Bronchial epithelial cell (primary cell): ENCODE data around the gene DISC1. TPM values are rescaled to one million over a fixed set of nuclear protein-coding genes. Genes with fewer than 3 reads are reported as not detected.
A peak's percentile ranks its signal among the peaks of the same experiment; 100 is the strongest.

Experiments used
- DNase-seq: peaks from one replicate; pipeline ENCODE4 v3.0.0-alpha.2; 2010; ENCODE audit warnings: low read depth
- FAIRE-seq: peaks from 2 replicates; lab custom pipeline; 2011; peaks lifted over from hg19 to GRCh38; lab: Jason Lieb, UNC
- H3K27me3 ChIP-seq: 2 replicates; pipeline ENCODE4 v1.5.1; 2011; ENCODE audit warnings: low read length; ENCODE audit not compliant: control insufficient read depth, insufficient read depth
- H3K36me3 ChIP-seq: 2 replicates; pipeline ENCODE4 v1.5.1; 2011; ENCODE audit warnings: low read length; ENCODE audit not compliant: control insufficient read depth, insufficient read depth
- H3K4me3 ChIP-seq: 2 replicates; pipeline ENCODE4 v1.5.1; 2011; ENCODE audit warnings: mild to moderate bottlenecking, low read depth, low read length, control low read depth
- CTCF ChIP-seq: IDR thresholded peaks from 2 replicates; pipeline ENCODE4 v1.5.1; 2011; ENCODE audit warnings: mild to moderate bottlenecking, moderate library complexity, low read length, control low read depth, inconsistent platforms; ENCODE audit not compliant: insufficient read depth, severe bottlenecking
- total RNA-seq: library from RNA; depleted of rRNA; stranded (reverse); fragments of >200 nt; gene quantifications from 2 replicates; pipeline ENCODE4 v1.2.1, GENCODE V29; 2014

The DISC1 gene
- total RNA-seq, 1 donor from 2014 or later = 0.79 TPM

- no peaks in the 10 kb centered on the region for H3K36me3 ChIP-seq
- no peaks in the 10 kb centered on the region for H3K27me3 ChIP-seq
- H3K4me3 ChIP-seq = no peak overlapping the region
- DNase-seq = no peak
- no peak for TF ChIP-seq CTCF
- FAIRE-seq = no peak
Measured at GRCh38 chr1:231814021-231814420, 187.4 kb downstream of the DISC1 start.

- no peak for DNase-seq
- Histone ChIP-seq H3K27me3 (no peaks in the 10 kb centered on the region), H3K4me3 (no peak overlapping the region), H3K36me3 (no peaks in the 10 kb centered on the region)
- TF ChIP-seq CTCF = no peak
- FAIRE-seq = no peak
Measured at GRCh38 chr1:231814521-231814920, 187.9 kb downstream of the DISC1 start.

DNA sequence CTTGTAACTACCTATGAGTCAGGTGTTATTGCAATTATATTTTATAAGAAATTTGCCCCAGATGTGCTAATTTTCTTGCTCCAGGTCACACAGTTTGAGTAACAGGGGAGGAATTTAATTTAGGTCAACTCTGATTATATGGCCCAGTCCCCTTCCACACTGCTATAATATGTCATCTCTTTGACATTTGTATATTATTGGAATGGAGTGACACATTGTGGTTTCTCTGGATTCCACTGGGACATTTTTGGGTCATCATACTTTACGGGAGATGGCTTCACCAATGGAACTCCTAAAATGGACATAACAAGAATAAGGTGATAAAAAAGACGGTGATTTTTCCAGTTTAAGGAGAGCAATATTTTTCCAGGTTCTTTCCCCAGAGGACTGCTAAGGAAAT is 191.2 kb downstream of the DISC1 start:
- Histone ChIP-seq H3K27me3 (no peaks in the 10 kb centered on the region), H3K36me3 (no peaks in the 10 kb centered on the region), H3K4me3 (no peak overlapping the region)
- DNase-seq (no peak), FAIRE-seq (no peak)
- no peak for TF ChIP-seq CTCF

- FAIRE-seq (peak; percentile 76), DNase-seq (no peak)
- TF ChIP-seq CTCF = no peak
- Histone ChIP-seq H3K36me3 (no peaks in the 10 kb centered on the region), H3K27me3 (no peaks in the 10 kb centered on the region), H3K4me3 (no peak overlapping the region)
Measured at GRCh38 chr1:231818337-231818736, 191.7 kb downstream of the DISC1 start.

GRCh38 chr1:231821281-231821680 is 194.7 kb downstream of the DISC1 start:
- FAIRE-seq = no peak
- no peak for TF ChIP-seq CTCF
- Histone ChIP-seq H3K4me3 (no peak overlapping the region), H3K36me3 (no peaks in the 10 kb centered on the region), H3K27me3 (no peaks in the 10 kb centered on the region)
- DNase-seq = no peak

DNA sequence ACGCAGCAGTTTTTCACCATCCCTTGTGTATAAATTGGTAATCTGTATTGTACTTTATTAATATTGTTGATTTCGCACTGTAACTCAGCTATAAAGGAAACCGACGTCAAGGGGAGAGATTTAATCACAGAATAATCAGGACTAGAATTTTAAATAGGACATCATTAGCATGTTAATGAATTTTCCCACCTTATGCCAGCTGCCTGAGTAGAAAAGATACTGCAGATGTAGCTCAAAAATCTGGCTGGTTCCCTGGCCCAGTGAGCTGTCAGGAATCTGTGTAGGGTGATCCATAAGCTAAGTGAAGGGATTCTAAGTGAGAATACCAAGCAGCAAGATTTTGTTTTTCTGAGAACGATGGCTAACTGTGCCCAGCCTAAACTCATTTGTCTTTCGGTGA is 195.5 kb downstream of the DISC1 start:
- H3K4me3 ChIP-seq = no peak overlapping the region
- TF ChIP-seq CTCF = no peak
- H3K36me3 ChIP-seq = no peaks in the 10 kb centered on the region
- no peaks in the 10 kb centered on the region for H3K27me3 ChIP-seq
- DNase-seq = no peak
- no peak for FAIRE-seq
